SK-N-SH treated with all-trans-retinoic acid at 6 μM for 48 hours (cell line): ENCODE measurements around the gene PTGIS.

ENCODE experiments used
- ATAC-seq: fragments of 200-7000 bp; cut with Tn5 transposase; 3 replicates; pipeline ENCODE4 v1.9.1; 2020; ENCODE audit warnings: mild to moderate bottlenecking, moderate library complexity
- ARNTL ChIP-seq: fragments of 450-650 bp; formaldehyde crosslinking; IDR thresholded peaks from 2 replicates; pipeline ENCODE4 v1.5.0; 2020; ENCODE audit warnings: low read depth, mild to moderate bottlenecking, moderate library complexity, borderline replicate concordance
- BACH2 ChIP-seq: fragments of 250-450 bp; sonication (Bioruptor Pico); IDR thresholded peaks from 2 replicates; pipeline ENCODE4 v1.9.0; 2021; ENCODE audit warnings: mild to moderate bottlenecking, borderline replicate concordance
- CREB5 ChIP-seq: fragments of 250-450 bp; sonication (Bioruptor Pico); IDR thresholded peaks from 2 replicates; pipeline ENCODE4 v1.5.1; 2020; ENCODE audit warnings: low read depth, mild to moderate bottlenecking, moderate library complexity
- CSDC2 ChIP-seq: fragments of 250-450 bp; sonication (Bioruptor Pico); IDR thresholded peaks from 2 replicates; pipeline ENCODE4 v1.5.0; 2020; ENCODE audit warnings: mild to moderate bottlenecking, moderate library complexity
- ESRRG ChIP-seq: fragments of 250-450 bp; sonication (Bioruptor Pico); IDR thresholded peaks from 2 replicates; pipeline ENCODE4 v1.6.1; 2021; ENCODE audit warnings: mild to moderate bottlenecking
- GLIS3 ChIP-seq: fragments of 250-450 bp; sonication (Bioruptor Pico); IDR thresholded peaks from 2 replicates; pipeline ENCODE4 v1.5.0; 2020; ENCODE audit warnings: mild to moderate bottlenecking, moderate library complexity
- ISL1 ChIP-seq: fragments of 250-450 bp; sonication (Bioruptor Pico); IDR thresholded peaks from 2 replicates; pipeline ENCODE4 v2.1.2; 2022; ENCODE audit warnings: mild to moderate bottlenecking, moderate library complexity
- OSR1 ChIP-seq: fragments of 250-450 bp; sonication (Bioruptor Pico); IDR thresholded peaks from 2 replicates; pipeline ENCODE4 v1.8.0; 2022; ENCODE audit warnings: moderate library complexity, mild to moderate bottlenecking, inconsistent platforms
- PPARA ChIP-seq: fragments of 250-450 bp; sonication (Bioruptor Pico); IDR thresholded peaks from 2 replicates; pipeline ENCODE4 v1.5.0; 2020; ENCODE audit warnings: mild to moderate bottlenecking, borderline replicate concordance
- SNAI2 ChIP-seq: fragments of 250-450 bp; sonication (Bioruptor Pico); IDR thresholded peaks from 2 replicates; pipeline ENCODE4 v1.5.0; 2020; ENCODE audit warnings: mild to moderate bottlenecking, moderate library complexity
- TCF4 ChIP-seq: fragments of 250-450 bp; sonication (Bioruptor Pico); IDR thresholded peaks from 2 replicates; pipeline ENCODE4 v1.8.0; 2021; ENCODE audit warnings: mild to moderate bottlenecking, moderate library complexity, borderline replicate concordance
- TOX ChIP-seq: fragments of 250-450 bp; sonication (Bioruptor Pico); IDR thresholded peaks from 2 replicates; pipeline ENCODE4 v1.8.0; 2021; ENCODE audit warnings: mild to moderate bottlenecking, moderate library complexity, borderline replicate concordance
- ZC3H10 ChIP-seq: fragments of 250-450 bp; sonication (Bioruptor Pico); IDR thresholded peaks from 2 replicates; pipeline ENCODE4 v1.5.1; 2021; ENCODE audit warnings: mild to moderate bottlenecking, moderate library complexity
- ZFP3 ChIP-seq: fragments of 250-450 bp; sonication (Bioruptor Pico); IDR thresholded peaks from 2 replicates; pipeline ENCODE4 v1.5.0; 2020; ENCODE audit warnings: mild to moderate bottlenecking, moderate library complexity
- ZFP30 ChIP-seq: fragments of 450-650 bp; formaldehyde crosslinking; IDR thresholded peaks from 2 replicates; pipeline ENCODE4 v1.5.0; 2022; ENCODE audit warnings: mild to moderate bottlenecking, moderate library complexity
- ZNF565 ChIP-seq: fragments of 450-650 bp; formaldehyde crosslinking; conservative IDR thresholded peaks from 2 replicates; pipeline ENCODE4 v1.5.0; 2020; ENCODE audit warnings: low read depth, mild to moderate bottlenecking, moderate library complexity
- ZNF70 ChIP-seq: fragments of 450-650 bp; formaldehyde crosslinking; IDR thresholded peaks from 2 replicates; pipeline ENCODE4 v1.5.0; 2020; ENCODE audit warnings: mild to moderate bottlenecking, moderate library complexity
- ZNF8 ChIP-seq: fragments of 450-650 bp; formaldehyde crosslinking; IDR thresholded peaks from 2 replicates; pipeline ENCODE4 v1.5.0; 2020; ENCODE audit warnings: mild to moderate bottlenecking, moderate library complexity
- TF ChIP-seq, protein P1 (sequence below): fragments of 250-450 bp; sonication (Bioruptor Pico); IDR thresholded peaks from 2 replicates; pipeline ENCODE4 v1.8.0; 2020; ENCODE audit warnings: mild to moderate bottlenecking, moderate library complexity, borderline replicate concordance
- TF ChIP-seq, protein P2 (sequence below): fragments of 250-450 bp; sonication (Bioruptor Pico); IDR thresholded peaks from 2 replicates; pipeline ENCODE4 v1.5.1; 2021; ENCODE audit warnings: mild to moderate bottlenecking, moderate library complexity
- TF ChIP-seq, protein P3 (sequence below): fragments of 250-450 bp; sonication (Bioruptor Pico); IDR thresholded peaks from 2 replicates; pipeline ENCODE4 v1.5.0; 2020; ENCODE audit warnings: mild to moderate bottlenecking, moderate library complexity

Gene PTGIS

GRCh38 chr20:49539481-49540231, 28.3 kb downstream of the PTGIS start:
- no peak for ATAC-seq
- TF ChIP-seq ARNTL (CRISPR knock-in tag) (no peak), ZNF70 (CRISPR knock-in tag) (no peak), ZC3H10 (CRISPR knock-in tag) (no peak), SNAI2 (CRISPR knock-in tag) (no peak), ESRRG (CRISPR knock-in tag) (no peak), ISL1 (no peak), CREB5 (CRISPR knock-in tag) (no peak), TOX (CRISPR knock-in tag) (no peak), PPARA (CRISPR knock-in tag) (no peak), CSDC2 (CRISPR knock-in tag) (no peak), GLIS3 (no peak), ZNF8 (CRISPR knock-in tag) (no peak)
- TF ChIP-seq, protein P1, sequence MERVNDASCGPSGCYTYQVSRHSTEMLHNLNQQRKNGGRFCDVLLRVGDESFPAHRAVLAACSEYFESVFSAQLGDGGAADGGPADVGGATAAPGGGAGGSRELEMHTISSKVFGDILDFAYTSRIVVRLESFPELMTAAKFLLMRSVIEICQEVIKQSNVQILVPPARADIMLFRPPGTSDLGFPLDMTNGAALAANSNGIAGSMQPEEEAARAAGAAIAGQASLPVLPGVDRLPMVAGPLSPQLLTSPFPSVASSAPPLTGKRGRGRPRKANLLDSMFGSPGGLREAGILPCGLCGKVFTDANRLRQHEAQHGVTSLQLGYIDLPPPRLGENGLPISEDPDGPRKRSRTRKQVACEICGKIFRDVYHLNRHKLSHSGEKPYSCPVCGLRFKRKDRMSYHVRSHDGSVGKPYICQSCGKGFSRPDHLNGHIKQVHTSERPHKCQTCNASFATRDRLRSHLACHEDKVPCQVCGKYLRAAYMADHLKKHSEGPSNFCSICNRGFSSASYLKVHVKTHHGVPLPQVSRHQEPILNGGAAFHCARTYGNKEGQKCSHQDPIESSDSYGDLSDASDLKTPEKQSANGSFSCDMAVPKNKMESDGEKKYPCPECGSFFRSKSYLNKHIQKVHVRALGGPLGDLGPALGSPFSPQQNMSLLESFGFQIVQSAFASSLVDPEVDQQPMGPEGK (CRISPR knock-in tag) = no peak
- TF ChIP-seq, protein P2, sequence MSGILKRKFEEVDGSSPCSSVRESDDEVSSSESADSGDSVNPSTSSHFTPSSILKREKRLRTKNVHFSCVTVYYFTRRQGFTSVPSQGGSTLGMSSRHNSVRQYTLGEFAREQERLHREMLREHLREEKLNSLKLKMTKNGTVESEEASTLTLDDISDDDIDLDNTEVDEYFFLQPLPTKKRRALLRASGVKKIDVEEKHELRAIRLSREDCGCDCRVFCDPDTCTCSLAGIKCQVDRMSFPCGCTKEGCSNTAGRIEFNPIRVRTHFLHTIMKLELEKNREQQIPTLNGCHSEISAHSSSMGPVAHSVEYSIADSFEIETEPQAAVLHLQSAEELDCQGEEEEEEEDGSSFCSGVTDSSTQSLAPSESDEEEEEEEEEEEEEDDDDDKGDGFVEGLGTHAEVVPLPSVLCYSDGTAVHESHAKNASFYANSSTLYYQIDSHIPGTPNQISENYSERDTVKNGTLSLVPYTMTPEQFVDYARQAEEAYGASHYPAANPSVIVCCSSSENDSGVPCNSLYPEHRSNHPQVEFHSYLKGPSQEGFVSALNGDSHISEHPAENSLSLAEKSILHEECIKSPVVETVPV (CRISPR knock-in tag) = no peak

DNA sequence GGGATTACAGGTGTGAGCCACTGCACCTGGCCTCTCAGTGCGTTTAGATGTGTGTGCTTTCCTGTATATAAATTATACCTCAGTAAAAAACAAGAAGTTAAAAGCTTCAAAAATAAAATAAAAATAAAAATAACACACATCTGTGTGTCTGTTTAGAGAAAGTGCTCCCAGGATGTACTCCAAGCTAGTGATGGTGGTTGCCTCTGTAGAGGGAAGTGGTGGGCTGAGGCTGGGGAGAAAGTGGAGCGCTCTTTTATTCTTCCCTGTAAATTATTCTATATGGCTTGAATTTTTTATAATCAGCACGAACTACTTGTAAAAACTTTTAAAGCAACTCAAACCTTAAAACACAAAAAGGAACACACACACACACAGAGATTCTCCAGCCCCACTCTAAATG, 29.0 kb downstream of the PTGIS start:
- no peak for ATAC-seq
- TF ChIP-seq ZNF565 (no peak), OSR1 (CRISPR knock-in tag) (no peak), SNAI2 (CRISPR knock-in tag) (no peak), CREB5 (CRISPR knock-in tag) (no peak)
- TF ChIP-seq, protein P3, sequence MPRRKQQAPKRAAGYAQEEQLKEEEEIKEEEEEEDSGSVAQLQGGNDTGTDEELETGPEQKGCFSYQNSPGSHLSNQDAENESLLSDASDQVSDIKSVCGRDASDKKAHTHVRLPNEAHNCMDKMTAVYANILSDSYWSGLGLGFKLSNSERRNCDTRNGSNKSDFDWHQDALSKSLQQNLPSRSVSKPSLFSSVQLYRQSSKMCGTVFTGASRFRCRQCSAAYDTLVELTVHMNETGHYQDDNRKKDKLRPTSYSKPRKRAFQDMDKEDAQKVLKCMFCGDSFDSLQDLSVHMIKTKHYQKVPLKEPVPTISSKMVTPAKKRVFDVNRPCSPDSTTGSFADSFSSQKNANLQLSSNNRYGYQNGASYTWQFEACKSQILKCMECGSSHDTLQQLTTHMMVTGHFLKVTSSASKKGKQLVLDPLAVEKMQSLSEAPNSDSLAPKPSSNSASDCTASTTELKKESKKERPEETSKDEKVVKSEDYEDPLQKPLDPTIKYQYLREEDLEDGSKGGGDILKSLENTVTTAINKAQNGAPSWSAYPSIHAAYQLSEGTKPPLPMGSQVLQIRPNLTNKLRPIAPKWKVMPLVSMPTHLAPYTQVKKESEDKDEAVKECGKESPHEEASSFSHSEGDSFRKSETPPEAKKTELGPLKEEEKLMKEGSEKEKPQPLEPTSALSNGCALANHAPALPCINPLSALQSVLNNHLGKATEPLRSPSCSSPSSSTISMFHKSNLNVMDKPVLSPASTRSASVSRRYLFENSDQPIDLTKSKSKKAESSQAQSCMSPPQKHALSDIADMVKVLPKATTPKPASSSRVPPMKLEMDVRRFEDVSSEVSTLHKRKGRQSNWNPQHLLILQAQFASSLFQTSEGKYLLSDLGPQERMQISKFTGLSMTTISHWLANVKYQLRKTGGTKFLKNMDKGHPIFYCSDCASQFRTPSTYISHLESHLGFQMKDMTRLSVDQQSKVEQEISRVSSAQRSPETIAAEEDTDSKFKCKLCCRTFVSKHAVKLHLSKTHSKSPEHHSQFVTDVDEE (CRISPR knock-in tag) = no peak

DNA sequence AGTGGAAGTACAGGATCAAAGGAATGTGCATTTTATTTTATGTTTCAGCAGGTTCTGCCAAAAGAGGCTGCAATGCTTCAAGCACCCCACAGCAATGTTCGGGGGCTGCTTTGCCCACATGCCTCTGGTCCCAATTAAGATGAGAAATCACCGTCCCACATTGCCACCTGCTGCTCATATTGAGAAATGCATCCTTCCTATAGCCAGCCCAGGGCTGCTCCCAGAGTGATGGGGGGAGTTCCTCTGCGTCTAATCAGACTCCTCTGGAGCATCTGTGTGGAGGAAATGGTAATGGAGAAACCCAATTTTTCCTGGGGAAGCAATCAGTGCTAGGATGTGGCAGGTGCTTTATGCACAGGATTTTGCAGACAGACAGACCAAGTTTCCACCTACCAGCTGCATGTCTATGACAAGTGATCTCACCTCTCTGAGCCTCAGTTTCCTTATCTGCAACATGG, 33.7 kb downstream of the PTGIS start:
- ATAC-seq = peak; percentile 92
- TF ChIP-seq GLIS3 (no peak), ZFP3 (CRISPR knock-in tag) (no peak), ZNF565 (0 out of 2 replicates have a peak, but pooled peaks have one; percentile 12)
- TF ChIP-seq, all 23 proteins: peak for 1

GRCh38 chr20:49532285-49532946, 35.5 kb downstream of the PTGIS start:
- no peak for ATAC-seq
- TF ChIP-seq TOX (CRISPR knock-in tag) (no peak), ESRRG (CRISPR knock-in tag) (no peak), BACH2 (CRISPR knock-in tag) (no peak), ISL1 (no peak), CSDC2 (CRISPR knock-in tag) (no peak), ZFP30 (CRISPR knock-in tag) (no peak), PPARA (CRISPR knock-in tag) (no peak), ZNF70 (CRISPR knock-in tag) (no peak), TCF4 (CRISPR knock-in tag) (no peak), ZNF565 (no peak), SNAI2 (CRISPR knock-in tag) (no peak)
- TF ChIP-seq, protein P3 (CRISPR knock-in tag) = no peak
